Stimulated activated CD4-positive, alpha-beta T cell treated with anti-CD3 and anti-CD28 coated beads, Interleukin-4, amount 100 ng/mL, for 48 hours (primary cell): Measurements from ENCODE around the gene ARFGAP1.

ENCODE experiments used
- DNase-seq, 2 donors: peaks; one replicate each; pipeline ENCODE4 v3.0.0-alpha.2; 2020; ENCODE audit warnings: low read depth in 2 of 2

Gene ARFGAP1

GRCh38 chr20:63272105-63273058, at the start of gene ARFGAP1:
Gene ARFGAP1 (plus strand): TSS chr20:63272813. CDS start chr20:63275581, 2,768 bp downstream.
- DNase-seq, result peak; percentile 85 to 86

GRCh38 chr20:63223121-63223825, 49.3 kb upstream of the ARFGAP1 start:
- peak; percentile 13 to 26 for DNase-seq

GRCh38 chr20:63223826-63224207, 48.8 kb upstream of the ARFGAP1 start:
- DNase-seq, result no peak

GRCh38 chr20:63224412-63225081, 48.1 kb upstream of the ARFGAP1 start:
- DNase-seq, result no peak

- DNase-seq, result no peak
Measured at GRCh38 chr20:63225082-63225454, 47.5 kb upstream of the ARFGAP1 start.

- no peak for DNase-seq
Measured at GRCh38 chr20:63226042-63226943, 46.3 kb upstream of the ARFGAP1 start.

GRCh38 chr20:63227260-63227659, 45.4 kb upstream of the ARFGAP1 start:
- DNase-seq, result no peak

GRCh38 chr20:63228806-63229205, 43.8 kb upstream of the ARFGAP1 start:
- DNase-seq, result no peak

- no peak for DNase-seq
Measured at GRCh38 chr20:63230800-63231268, 41.8 kb upstream of the ARFGAP1 start.

GRCh38 chr20:63232235-63233060, 40.2 kb upstream of the ARFGAP1 start:
- no peak for DNase-seq

- no peak for DNase-seq
Measured at GRCh38 chr20:63233061-63233344, 39.6 kb upstream of the ARFGAP1 start.

- no peak for DNase-seq
Measured at GRCh38 chr20:63233924-63234323, 38.7 kb upstream of the ARFGAP1 start.

GRCh38 chr20:63234693-63235398, 37.8 kb upstream of the ARFGAP1 start:
- no peak for DNase-seq

GRCh38 chr20:63235399-63235983, 37.1 kb upstream of the ARFGAP1 start, which contains the start of gene BIRC7:
Gene BIRC7 (plus strand): TSS chr20:63235905. CDS start chr20:63236097, 192 bp downstream.
- no peak for DNase-seq

- no peak for DNase-seq
Measured at GRCh38 chr20:63236116-63236837, 36.3 kb upstream of the ARFGAP1 start.

GRCh38 chr20:63238031-63238430, 34.6 kb upstream of the ARFGAP1 start:
- no peak for DNase-seq

GRCh38 chr20:63238514-63239125, 34.0 kb upstream of the ARFGAP1 start:
- no peak for DNase-seq

- DNase-seq, result no peak
Measured at GRCh38 chr20:63239431-63239830, 33.2 kb upstream of the ARFGAP1 start.
